GM19099 (cell line): ENCODE data around the gene PPP2R2D.

Experiments
- POLR2A ChIP-seq: IDR thresholded peaks from 3 replicates; pipeline ENCODE4 v1.6.1; 2011; ENCODE audit warnings: low read depth; ENCODE audit not compliant: insufficient read length; ENCODE audit errors: extremely low read depth

Gene PPP2R2D

DNA sequence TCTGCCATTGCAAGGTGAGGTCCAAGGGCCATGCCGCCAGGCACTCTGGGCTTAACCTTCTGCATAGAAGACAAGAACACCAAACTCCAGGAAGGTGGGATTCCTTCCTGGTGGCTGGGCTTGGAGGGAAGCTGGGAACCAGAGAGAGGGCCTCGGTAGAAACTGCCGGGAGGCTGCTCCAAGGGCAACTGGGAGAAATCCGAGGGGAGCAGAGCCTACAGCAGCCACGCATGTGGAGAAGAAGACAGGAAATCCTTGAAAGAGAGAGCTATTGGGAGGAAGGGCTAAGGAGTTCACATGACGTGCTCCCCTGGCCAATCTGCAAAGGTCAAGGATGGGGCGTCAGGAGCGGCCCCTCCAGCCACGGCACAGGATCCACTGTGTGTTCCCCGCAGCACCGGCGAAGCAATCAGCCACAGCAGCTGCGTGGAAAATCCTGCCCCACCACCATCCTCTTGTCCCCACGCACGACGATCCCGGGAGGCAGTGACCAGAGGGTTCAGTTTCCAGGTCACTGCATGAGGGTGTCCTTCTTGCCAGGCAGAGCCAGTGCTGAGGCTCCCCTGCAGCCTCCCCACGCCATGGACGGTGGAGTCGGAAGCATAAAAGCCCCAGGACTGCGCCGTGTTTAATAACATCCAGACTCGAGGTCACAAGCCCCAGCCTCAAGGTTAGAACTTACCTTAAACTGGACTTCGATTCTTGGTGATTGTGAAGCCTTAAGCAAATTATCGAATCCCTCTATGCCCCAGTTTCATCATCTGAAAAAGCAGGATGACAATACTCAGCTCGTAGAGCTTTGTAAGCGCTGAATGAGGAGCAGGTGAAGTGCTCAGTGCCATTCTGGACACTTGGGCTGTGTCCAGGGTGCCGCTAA is 8.6 kb upstream of the PPP2R2D start:
- no peak for TF ChIP-seq POLR2A

DNA sequence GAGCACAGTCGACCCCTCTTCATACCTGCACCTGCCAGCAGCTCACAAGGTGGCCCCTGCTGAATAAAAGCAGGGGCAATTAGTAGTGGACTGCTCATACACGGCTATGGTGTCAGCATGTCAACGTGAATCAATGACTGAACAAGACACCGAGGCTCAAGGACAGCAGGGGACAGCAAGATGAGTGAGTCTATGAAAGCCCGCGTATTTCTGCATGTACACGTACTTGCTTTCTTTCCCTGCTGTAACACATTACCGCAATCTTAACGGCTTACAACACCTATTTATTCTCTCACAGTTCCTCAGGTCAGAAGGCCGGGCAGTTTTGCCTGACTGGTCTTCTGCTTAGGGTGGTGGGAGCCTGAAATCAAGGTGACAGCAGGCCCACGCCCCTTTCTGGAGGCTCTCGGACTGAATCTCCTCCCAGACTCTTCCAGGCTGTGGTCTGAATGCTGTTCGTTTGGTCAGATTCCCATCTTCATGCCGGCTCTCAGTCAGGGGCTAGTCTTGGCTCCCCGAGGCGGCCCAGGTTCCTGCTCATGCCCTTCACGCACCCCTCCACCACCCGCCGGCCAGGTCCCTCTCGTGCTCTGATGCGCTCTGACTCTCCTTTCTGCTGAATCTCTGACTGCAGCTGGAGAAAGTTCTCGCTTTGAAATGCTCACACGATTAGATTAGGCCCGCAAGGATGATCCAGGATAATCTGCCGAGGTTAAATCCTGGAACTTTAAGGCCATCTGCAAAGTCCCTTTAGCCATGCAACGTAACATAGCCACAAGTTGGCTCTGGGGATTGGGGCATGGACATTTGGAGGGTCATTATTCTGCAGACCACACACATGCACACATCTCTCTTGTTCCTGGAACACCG is 7.8 kb upstream of the PPP2R2D start:
- no peak for TF ChIP-seq POLR2A

DNA sequence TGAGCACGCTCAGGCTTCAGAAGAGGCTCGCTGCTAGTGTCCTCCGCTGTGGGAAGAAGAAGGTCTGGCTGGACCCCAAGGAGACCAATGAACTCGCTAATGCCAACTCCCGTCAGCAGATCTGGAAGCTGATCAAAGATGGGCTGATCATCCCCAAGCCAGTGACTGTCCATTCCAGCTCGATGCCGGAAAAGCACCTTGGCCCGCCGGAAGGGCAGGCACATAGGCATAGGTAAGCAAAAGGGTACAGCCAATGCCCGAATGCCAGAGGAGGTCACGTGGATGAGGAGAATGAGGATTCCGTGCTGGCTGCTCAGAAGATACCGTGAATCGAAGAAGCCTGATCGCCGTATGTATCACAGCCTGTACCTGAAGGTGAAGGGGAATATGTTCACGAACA is 5.7 kb upstream of the PPP2R2D start:
- no peak for TF ChIP-seq POLR2A

DNA sequence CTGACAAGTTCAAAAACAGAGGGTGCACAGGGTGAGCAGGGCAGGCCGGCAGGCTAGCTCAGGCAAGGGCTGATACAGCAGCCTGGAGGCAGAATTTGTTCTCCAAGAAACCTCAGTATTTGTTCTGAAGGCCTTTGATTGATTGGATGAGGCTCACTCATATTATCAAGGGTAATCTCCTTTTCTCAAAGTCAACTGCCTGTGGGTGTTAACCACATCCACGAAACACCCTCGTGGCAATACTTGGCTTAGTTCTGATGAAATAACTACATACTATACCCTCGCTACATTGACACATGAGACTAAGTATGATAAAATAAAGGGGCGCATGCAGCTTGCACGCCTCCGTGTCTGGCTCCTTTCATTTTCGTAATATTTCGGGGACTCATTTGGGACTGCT is 4.4 kb upstream of the PPP2R2D start:
- TF ChIP-seq POLR2A = no peak

DNA sequence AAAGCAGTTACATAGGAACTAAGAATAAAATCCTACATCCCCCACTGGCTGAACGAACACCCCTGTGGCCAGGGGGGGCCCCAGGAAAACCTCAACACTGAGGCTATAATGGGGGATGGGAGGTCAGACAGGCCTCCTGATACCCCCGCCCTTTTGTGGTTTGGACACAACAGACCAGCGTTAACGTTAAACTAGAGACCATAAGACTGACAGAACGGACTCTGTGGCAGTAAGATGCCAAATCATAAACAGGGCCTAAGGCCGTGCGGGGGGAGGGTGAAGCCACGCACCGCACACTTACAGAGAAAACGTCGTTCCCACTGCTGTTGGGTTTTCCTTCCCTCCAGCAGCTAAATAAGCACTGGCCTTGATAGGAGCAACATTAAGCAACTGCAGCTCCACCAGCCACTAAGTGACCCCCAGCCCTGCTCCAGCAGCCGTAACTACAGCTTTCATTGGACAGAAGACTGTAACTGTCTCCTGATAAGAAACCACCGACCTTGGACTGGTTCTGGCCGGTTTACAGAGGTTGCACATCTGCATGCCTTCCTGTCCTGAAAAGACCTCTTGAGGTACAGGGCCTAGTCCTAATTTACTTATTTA is 3.4 kb upstream of the PPP2R2D start:
- no peak for TF ChIP-seq POLR2A

DNA sequence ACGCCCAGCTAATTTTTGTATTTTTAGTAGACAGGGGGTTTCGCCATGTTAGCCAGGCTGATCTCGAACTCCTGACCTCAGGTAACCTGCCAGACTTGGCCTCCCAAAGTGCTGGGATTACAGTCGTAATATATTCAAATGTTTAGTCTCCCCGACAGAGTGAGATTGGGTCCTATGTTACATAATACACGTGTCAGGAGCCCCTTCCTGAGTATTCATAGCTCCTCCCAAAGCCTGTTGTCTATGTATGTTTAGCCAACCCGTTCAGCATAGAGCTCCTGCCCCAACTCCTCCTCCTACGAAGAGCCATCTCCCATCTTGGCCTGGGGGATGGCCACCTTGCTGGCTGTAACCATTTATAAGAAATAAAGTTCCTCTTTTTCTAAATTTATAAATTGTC is 2.7 kb upstream of the PPP2R2D start:
- TF ChIP-seq POLR2A = no peak

DNA sequence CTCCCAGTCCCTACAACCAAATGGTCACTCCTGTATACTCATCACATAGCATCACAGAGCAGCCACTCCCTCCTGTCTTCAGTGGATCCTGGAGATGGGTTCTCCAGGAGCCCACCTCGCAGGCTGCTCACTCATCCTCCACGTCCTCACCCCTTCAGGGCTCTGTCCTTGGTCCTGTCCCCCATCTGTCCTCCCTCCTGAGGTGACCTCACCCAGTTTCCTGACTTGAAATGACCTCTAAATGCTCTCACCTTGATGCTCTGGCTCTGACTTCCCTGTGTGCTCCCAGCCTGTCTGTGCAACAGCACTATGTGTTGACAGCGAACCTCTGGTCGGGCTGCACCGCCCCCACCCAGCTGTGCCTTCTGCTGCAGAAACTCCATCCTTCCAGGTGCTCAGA is 2.1 kb upstream of the PPP2R2D start:
- TF ChIP-seq POLR2A = no peak

DNA sequence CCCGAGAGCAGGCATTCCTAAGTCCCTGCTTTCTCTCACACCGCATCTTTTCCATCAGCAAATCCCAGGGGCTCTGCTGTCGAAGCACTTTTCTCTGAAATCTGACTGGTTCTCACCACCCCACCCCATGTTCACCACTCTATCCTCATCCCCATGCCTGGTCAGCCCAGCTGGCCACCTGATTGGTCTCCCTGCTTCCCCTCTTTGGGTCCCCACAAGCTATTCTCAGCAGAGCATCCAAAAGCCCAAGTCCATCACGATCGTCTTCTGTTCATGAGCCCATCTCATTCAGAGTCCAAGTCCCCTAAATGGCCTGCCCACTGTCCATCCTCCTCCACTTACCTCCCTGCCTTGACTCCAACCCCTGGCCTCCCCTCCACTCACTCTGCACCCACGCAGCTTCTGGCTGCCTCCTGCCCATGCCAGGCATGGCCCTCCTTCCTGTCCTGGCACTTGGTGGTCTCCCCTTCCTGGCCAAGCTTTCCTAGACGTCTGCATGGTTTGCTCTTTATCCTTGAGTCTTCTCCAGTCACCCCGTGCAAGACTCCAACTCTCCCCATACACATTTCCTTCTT is 1.6 kb upstream of the PPP2R2D start:
- TF ChIP-seq POLR2A = no peak

DNA sequence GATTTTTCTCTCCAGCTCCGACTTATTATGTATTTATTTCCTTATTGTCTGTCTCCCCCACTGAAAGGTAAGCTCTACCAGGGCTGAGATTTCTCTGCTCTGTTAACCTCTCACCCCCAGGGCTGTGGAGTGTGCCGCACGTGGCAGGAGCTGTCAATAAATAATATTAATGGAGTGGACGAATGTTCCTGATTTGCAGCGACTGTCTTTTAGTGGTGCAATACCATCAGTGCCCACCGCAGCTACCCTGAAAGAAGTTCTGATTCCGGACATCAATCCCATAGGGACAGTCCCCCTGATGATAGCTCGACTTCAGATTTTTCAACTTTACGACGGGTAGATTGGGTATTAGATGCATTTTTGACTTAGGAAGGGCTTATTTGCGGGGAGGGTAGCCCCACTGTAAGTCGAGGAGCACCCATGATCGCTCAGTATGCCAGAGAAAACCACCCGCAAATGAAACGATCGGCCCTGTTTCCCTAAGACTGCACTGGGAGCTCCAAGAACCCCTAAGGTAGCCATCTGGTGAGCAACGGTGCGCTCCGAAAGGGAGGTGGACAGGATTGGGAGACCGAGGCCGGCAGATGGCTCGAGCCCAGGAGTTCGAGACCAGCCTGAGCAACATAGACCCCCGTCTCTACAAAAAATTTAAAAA is 986 bp upstream of the PPP2R2D start:
- TF ChIP-seq POLR2A = no peak

DNA sequence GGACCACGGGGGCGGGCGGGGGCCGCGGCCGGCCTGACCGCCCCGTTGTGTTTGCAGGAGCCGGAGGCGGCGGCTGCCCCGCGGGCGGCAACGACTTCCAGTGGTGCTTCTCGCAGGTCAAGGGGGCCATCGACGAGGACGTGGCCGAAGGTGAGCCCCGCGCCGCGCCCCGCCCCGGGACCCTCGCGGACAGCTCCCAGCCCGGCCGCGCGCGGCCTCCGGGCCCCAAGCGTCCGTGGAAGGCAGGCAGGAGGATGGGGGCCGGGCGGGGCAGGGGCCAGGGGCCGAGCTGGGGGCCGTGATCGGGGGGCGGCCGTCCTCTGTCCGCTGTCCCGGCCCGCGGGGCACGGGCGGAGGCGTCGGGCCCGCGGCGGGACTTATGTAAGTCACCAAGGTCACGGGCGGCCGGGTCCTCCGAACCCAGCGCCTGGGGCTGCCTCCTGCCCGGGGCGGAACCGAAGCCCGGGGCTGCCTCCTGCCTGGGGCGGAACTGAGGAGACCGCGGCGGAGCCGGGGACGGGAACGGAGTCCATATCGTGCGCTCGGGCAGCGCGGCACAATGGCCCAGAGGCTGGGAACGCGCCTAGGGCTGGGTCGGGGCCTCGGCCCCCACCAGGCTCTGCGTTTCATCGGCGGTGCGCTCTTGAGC is 497 bp downstream of the PPP2R2D start:
- TF ChIP-seq POLR2A = no peak

DNA sequence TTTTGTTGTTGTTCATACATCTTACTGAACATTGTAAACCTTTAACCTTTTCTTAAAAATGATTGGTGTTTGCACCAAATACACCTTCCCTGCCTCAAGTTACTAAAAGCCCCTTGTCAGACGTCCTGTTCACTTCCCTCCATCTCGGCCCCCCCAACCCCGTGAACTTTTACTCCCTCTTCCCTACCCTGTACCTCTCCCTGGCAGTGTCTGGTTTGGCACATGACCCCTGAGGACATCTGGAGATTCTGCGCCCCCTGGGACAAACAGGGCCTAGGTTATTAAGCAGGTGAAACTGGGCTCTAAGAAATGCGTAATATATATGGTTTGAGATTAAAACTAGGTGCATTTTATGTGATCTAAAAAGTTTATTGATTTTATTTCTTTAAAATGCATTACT is 1.4 kb downstream of the PPP2R2D start:
- no peak for TF ChIP-seq POLR2A

DNA sequence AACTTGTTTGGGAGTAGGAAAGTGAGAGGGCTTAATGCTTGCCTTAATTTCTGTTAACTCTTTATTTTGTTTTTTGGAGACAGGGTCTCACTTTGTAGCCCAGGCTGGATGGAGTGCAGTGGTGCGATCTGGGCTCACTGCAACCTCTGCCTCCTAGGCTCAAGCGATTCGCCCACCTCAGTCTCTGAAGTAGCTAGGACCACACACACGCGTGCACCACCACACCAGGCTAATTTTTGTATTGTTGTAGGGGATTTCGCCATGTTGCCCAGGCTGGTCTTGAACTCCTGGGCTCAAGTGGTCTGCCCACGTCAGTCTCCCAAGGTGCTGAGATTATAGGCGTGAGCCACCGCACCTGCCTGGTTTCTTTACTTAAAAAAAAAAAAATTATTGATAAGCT is 1.9 kb downstream of the PPP2R2D start:
- no peak for TF ChIP-seq POLR2A

DNA sequence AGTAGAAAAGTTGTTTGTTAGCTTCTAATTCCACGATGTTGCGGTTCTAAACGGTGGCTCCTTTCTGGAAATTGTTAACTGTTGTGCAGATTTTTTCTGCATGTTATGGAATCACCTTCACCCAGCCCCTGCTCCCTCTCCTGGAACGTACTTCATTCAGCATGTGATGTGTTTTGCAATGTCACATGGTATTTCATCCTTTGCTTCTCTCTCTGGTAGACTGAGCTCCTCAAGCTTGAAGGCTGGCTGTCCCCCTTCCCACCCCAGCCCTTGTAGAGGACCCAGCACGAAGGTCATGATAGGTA is 4.4 kb downstream of the PPP2R2D start:
- no peak for TF ChIP-seq POLR2A

DNA sequence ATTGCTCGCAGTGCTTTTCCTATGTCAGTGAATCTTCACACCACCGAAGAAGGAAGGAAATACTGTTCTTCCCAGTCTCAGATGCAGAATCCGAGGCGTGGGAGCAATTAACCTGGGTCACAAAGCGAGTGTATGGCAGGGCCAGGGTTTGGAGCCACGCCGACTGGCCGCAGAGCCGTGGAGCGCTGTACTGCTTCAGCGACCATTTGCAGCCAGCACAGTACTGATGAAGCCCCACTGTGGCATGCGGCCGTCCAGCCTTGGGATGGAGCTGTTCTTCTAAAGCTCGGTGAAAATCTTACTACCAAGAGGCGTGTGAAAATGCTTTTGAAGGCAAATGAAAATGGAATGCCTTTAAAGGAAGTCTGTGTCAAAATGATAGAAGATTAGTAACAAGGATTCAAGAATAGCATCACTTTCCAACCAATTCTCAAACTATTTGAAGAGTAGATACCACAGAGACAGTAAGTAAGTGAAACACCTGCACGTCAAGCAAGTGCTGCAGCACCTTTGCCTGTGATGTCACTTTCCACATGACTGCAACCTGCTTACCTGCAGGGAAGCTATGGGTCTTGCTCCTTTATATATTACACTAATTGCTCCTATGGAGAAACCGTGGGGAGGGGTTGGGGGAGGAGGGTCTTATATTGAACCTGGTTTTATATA is 4.9 kb downstream of the PPP2R2D start:
- TF ChIP-seq POLR2A = no peak
